DOHH2 (cell line): ENCODE measurements around the gene KDM5A.

Experiments
- H3F3A ChIP-seq: fragments of 200-600 bp; sonication (generic), shearing (Covaris generic); 2 replicates; pipeline ENCODE4 v1.6.0; 2016; ENCODE audit warnings: antibody characterized with exemption, mild to moderate bottlenecking; ENCODE audit not compliant: control insufficient read depth, insufficient read depth
- H3K27ac ChIP-seq: fragments of 200-600 bp; sonication (generic); 2 replicates; pipeline ENCODE4 v1.5.1; 2014; ENCODE audit warnings: low read depth, mild to moderate bottlenecking, low read length, moderate library complexity
- H3K27me3 ChIP-seq: fragments of 200-600 bp; sonication (generic); 2 replicates; pipeline ENCODE4 v1.6.1; 2014; ENCODE audit warnings: mild to moderate bottlenecking, low read length, mixed read lengths; ENCODE audit not compliant: control insufficient read depth
- H3K36me3 ChIP-seq: fragments of 200-600 bp; sonication (generic); 2 replicates; pipeline ENCODE4 v1.6.1; 2014; ENCODE audit warnings: mild to moderate bottlenecking, low read length, moderate library complexity, mixed read lengths; ENCODE audit not compliant: control insufficient read depth
- H3K4me1 ChIP-seq: fragments of 200-600 bp; sonication (generic); 2 replicates; pipeline ENCODE4 v1.6.1; 2014; ENCODE audit warnings: mild to moderate bottlenecking, low read length, mixed read lengths; ENCODE audit not compliant: control insufficient read depth
- H3K4me2 ChIP-seq: fragments of 200-600 bp; sonication (generic); 2 replicates; pipeline ENCODE4 v1.6.0; 2014; ENCODE audit warnings: mild to moderate bottlenecking, low read length, moderate library complexity
- H3K4me3 ChIP-seq: fragments of 200-600 bp; sonication (generic); 2 replicates; pipeline ENCODE4 v1.5.1; 2014; ENCODE audit warnings: mild to moderate bottlenecking, low read length, mixed read lengths
- H3K79me2 ChIP-seq: fragments of 200-600 bp; sonication (generic); 2 replicates; pipeline ENCODE4 v1.6.1; 2014; ENCODE audit warnings: mild to moderate bottlenecking, low read length, mixed read lengths; ENCODE audit not compliant: control insufficient read depth
- H3K9me2 ChIP-seq: fragments of 200-600 bp; sonication (generic); replicated peaks from 2 replicates; pipeline ENCODE4 v1.6.1; 2014; ENCODE audit warnings: mild to moderate bottlenecking, low read length, mixed read lengths; ENCODE audit not compliant: control insufficient read depth
- H3K9me3 ChIP-seq: fragments of 200-600 bp; sonication (generic); 2 replicates; pipeline ENCODE4 v1.6.1; 2014; ENCODE audit warnings: antibody characterized with exemption, low read length, mixed read lengths; ENCODE audit not compliant: control insufficient read depth, insufficient read depth
- H4K20me1 ChIP-seq: fragments of 200-600 bp; sonication (generic); 2 replicates; pipeline ENCODE4 v1.6.0; 2014; ENCODE audit warnings: low read depth, mild to moderate bottlenecking, antibody characterized with exemption, low read length, moderate library complexity; ENCODE audit not compliant: control insufficient read depth, insufficient read depth
- EZH2phosphoT487 ChIP-seq: fragments of 200-600 bp; sonication (generic); IDR thresholded peaks from 2 replicates; pipeline ENCODE4 v1.6.1; 2017; ENCODE audit warnings: borderline replicate concordance, mild to moderate bottlenecking, antibody characterized with exemption, low read length, moderate library complexity, mixed read lengths
- TF ChIP-seq, protein P1 (sequence below): fragments of 200-600 bp; sonication (generic); IDR thresholded peaks from one replicate; pipeline ENCODE4 v1.5.1; 2014; ENCODE audit warnings: antibody characterized with exemption, mild to moderate bottlenecking, low read depth, low read length; ENCODE audit not compliant: poor library complexity, severe bottlenecking

KDM5A gene

DNA sequence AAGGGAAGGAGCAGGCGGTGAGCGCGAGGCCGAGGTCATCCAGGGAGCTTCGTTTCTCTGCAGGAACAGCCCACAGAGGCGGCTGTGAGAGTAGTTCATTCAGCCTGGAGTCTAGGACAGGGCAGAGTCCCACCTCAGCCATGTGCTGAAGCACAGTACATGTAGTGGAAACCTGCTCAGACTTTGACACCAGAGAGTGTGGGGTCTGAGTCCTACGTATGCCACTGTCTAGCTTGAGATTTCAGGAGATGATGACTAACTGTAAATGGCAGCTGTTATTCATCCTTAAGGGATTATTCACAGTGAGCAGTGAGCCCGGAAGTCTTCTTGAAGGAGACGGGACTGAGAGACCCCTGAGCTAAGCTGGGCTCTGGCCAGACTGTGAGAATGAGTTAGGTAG, 125.5 kb downstream of the KDM5A start:
- TF ChIP-seq EZH2phosphoT487: no peak
- TF ChIP-seq, protein P1, sequence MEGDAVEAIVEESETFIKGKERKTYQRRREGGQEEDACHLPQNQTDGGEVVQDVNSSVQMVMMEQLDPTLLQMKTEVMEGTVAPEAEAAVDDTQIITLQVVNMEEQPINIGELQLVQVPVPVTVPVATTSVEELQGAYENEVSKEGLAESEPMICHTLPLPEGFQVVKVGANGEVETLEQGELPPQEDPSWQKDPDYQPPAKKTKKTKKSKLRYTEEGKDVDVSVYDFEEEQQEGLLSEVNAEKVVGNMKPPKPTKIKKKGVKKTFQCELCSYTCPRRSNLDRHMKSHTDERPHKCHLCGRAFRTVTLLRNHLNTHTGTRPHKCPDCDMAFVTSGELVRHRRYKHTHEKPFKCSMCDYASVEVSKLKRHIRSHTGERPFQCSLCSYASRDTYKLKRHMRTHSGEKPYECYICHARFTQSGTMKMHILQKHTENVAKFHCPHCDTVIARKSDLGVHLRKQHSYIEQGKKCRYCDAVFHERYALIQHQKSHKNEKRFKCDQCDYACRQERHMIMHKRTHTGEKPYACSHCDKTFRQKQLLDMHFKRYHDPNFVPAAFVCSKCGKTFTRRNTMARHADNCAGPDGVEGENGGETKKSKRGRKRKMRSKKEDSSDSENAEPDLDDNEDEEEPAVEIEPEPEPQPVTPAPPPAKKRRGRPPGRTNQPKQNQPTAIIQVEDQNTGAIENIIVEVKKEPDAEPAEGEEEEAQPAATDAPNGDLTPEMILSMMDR: no peak
- Histone ChIP-seq H3K79me2 (no peaks in the 10 kb centered on the region), H3K4me2 (no peak overlapping the region), H3K27ac (no peak overlapping the region), H3K9me3 (no peaks in the 10 kb centered on the region), H3K4me3 (no peak overlapping the region), H3F3A (no peaks in the 10 kb centered on the region), H3K36me3 (no peaks in the 10 kb centered on the region), H3K4me1 (no peaks in the 10 kb centered on the region), H3K27me3 (peaks cover 32% of the 10 kb centered on the region), H4K20me1 (no peaks in the 10 kb centered on the region), H3K9me2 (no peaks in the 10 kb centered on the region)

DNA sequence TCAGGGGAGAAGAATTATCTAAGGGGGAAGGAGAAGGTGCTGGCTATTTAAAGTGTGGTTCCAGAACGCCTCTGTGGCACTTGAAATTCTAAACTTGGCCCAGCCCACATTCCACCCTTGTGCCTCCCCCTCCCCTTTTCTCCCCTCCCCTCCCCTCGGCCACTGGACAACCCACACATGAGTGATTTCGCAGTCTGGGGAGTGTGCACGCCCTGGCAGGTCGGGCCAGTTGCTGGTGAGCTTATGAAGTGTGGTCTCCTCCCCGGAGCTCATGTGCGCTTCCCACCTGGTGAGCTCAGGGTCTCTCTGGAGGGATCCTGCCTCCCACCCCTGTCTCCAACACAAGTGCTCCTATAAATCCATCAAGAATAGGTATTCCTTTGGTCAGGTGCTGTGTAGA, 126.3 kb downstream of the KDM5A start, which contains the start of gene SLC6A13:
Gene SLC6A13 (minus strand): TSS at position 20 of the 400 bp plus-strand sequence. CDS start 2,784 bp downstream, outside the sequence.
- H3K4me3 ChIP-seq: no peak within 1 kb of the TSS
- H4K20me1 ChIP-seq: no peaks in the 10 kb centered on the region
- no peak within 1 kb of the TSS for H3K27ac ChIP-seq
- H3K4me1 ChIP-seq: no peaks in the 10 kb centered on the region
- H3K9me2 ChIP-seq: no peaks in the 10 kb centered on the region
- no peak for TF ChIP-seq EZH2phosphoT487
- TF ChIP-seq, protein P1: no peak
- peaks cover 35% of the 10 kb centered on the region for H3K27me3 ChIP-seq
- no peaks in the 10 kb centered on the region for H3K79me2 ChIP-seq
- no peak within 1 kb of the TSS for H3K4me2 ChIP-seq
- no peaks in the 10 kb centered on the region for H3K9me3 ChIP-seq
- no peaks in the 10 kb centered on the region for H3F3A ChIP-seq
- H3K36me3 ChIP-seq: no peaks in the 10 kb centered on the region

DNA sequence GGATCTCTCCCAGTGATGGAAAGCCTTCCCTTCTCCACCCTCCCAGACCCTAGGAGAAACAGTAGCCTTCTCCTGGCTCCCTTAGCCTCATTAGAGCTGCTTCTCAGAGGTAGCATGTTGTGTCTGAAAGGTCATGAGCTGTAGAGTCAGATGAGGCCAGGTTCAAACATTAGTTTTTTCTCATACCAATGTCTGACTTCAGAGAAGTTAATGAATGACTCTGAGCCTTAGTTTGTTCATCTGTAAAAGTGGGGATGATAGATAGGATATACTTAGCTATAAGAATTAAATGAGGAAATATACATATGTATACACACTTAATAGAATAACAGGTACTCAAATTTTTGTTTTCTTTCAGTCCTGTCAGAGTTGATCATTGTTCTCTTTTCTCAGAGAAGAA, 127.0 kb downstream of the KDM5A start:
- Histone ChIP-seq H3K9me3 (no peaks in the 10 kb centered on the region), H4K20me1 (no peaks in the 10 kb centered on the region), H3K27ac (no peak overlapping the region), H3K4me3 (no peak overlapping the region), H3K79me2 (no peaks in the 10 kb centered on the region), H3K4me2 (no peak overlapping the region), H3K9me2 (no peaks in the 10 kb centered on the region), H3F3A (no peaks in the 10 kb centered on the region), H3K4me1 (no peaks in the 10 kb centered on the region), H3K36me3 (no peaks in the 10 kb centered on the region), H3K27me3 (peaks cover 30% of the 10 kb centered on the region)
- TF ChIP-seq, protein P1: no peak
- TF ChIP-seq EZH2phosphoT487: no peak
